Osteocyte (in vitro differentiated cells): ENCODE results near the gene CRLF3. TPM values are rescaled to one million over a fixed set of nuclear protein-coding genes. Genes with fewer than 3 reads are reported as not detected.

Source experiments
- DNase-seq: peaks from one replicate; pipeline ENCODE4 v3.0.0; 2021; ENCODE audit warnings: mixed read lengths; ENCODE audit not compliant: unreplicated experiment; ENCODE audit errors: extremely low spot score
- H3K27ac Mint-ChIP-seq: one replicate; pipeline ENCODE4 v1.8.0; 2021; ENCODE audit warnings: mild to moderate bottlenecking, mixed read lengths; ENCODE audit not compliant: unreplicated experiment
- H3K27me3 Mint-ChIP-seq: one replicate; pipeline ENCODE4 v1.8.0; 2021; ENCODE audit warnings: mixed read lengths; ENCODE audit not compliant: unreplicated experiment
- H3K36me3 Mint-ChIP-seq: one replicate; pipeline ENCODE4 v1.8.0; 2021; ENCODE audit warnings: mixed read lengths; ENCODE audit not compliant: unreplicated experiment
- H3K4me1 Mint-ChIP-seq: one replicate; pipeline ENCODE4 v1.8.0; 2021; ENCODE audit warnings: mixed read lengths; ENCODE audit not compliant: unreplicated experiment
- H3K4me3 Mint-ChIP-seq: one replicate; pipeline ENCODE4 v1.8.0; 2021; ENCODE audit warnings: mild to moderate bottlenecking, moderate library complexity, mixed read lengths; ENCODE audit not compliant: unreplicated experiment
- H3K9me3 Mint-ChIP-seq: one replicate; pipeline ENCODE4 v1.8.0; 2021; ENCODE audit warnings: mixed read lengths; ENCODE audit not compliant: unreplicated experiment
- CTCF ChIP-seq: fragments of 200-600 bp; sonication (generic); IDR thresholded peaks from 2 replicates; pipeline ENCODE4 v1.5.0; 2021; ENCODE audit warnings: antibody characterized with exemption, mild to moderate bottlenecking, moderate library complexity
- total RNA-seq: library from RNA; stranded (reverse); gene quantifications from 2 replicates; pipeline ENCODE4 v1.2.1, GENCODE V29; 2021

CRLF3 gene
- total RNA-seq, 1 donor from 2014 or later, result 8.6 TPM

- H3K9me3 Mint-ChIP-seq, result no peaks in the 10 kb centered on the region
- peaks cover 32% of the 10 kb centered on the region for H3K36me3 Mint-ChIP-seq
- H3K27ac Mint-ChIP-seq, result no peak overlapping the region
- no peaks in the 10 kb centered on the region for H3K27me3 Mint-ChIP-seq
- H3K4me3 Mint-ChIP-seq, result no peak overlapping the region
- TF ChIP-seq CTCF, result no peak
- no peak for DNase-seq
- no peaks in the 10 kb centered on the region for H3K4me1 Mint-ChIP-seq
Observed at GRCh38 chr17:30801671-30802070, 22.8 kb downstream of the CRLF3 start.

GRCh38 chr17:30796016-30796415 lies 28.5 kb downstream of the CRLF3 start:
- DNase-seq, result no peak
- no peaks in the 10 kb centered on the region for H3K27me3 Mint-ChIP-seq
- no peaks in the 10 kb centered on the region for H3K9me3 Mint-ChIP-seq

GRCh38 chr17:30794372-30794771 lies 30.1 kb downstream of the CRLF3 start:
- no peak for TF ChIP-seq CTCF
- DNase-seq, result no peak
- Mint-ChIP-seq H3K4me1 (peaks cover 6% of the 10 kb centered on the region), H3K4me3 (no peak overlapping the region), H3K9me3 (no peaks in the 10 kb centered on the region), H3K36me3 (peaks cover 31% of the 10 kb centered on the region), H3K27ac (no peak overlapping the region), H3K27me3 (no peaks in the 10 kb centered on the region)

More at GRCh38 chr17:30796016-30796415, 28.5 kb downstream of the CRLF3 start:
- Mint-ChIP-seq H3K27ac (no peak overlapping the region), H3K4me1 (no peaks in the 10 kb centered on the region), H3K4me3 (no peak overlapping the region), H3K36me3 (peaks cover 28% of the 10 kb centered on the region)
- TF ChIP-seq CTCF, result no peak

DNA sequence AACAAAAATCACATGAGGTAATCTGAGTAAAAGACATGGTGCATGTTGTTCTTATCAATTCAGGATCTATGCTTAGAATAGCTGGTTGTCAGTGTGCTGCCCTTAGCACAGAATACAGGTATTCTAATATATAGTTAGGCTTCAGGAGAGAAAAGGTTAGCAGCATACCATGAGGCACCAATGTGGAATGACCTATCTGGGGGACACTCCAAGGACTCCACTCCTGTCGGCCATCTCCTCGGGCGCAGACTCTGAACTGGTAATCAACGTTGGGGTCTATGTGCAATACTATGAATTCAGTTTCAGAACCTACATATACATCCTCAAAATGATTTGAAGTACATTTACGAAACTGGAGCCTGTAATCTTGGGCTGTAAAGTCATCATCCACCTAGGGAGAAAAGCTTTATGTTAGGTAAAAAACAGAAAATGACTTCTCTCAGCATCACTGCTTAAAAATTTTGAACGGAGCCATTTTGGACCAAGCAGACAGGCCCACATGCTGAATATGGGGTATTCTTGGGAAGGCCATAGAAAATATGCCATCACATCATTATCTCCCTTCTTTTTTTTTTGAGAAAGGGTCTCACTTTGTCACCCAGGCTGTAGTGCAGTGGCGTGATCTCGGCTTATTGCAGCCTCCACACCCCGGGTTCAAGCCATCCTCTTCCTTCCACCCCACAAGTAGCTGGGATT lies 31.1 kb downstream of the CRLF3 start:
- Mint-ChIP-seq H3K36me3 (peaks cover 36% of the 10 kb centered on the region), H3K27me3 (no peaks in the 10 kb centered on the region), H3K4me1 (peaks cover 12% of the 10 kb centered on the region), H3K9me3 (no peaks in the 10 kb centered on the region), H3K4me3 (no peak overlapping the region), H3K27ac (no peak overlapping the region)
- TF ChIP-seq CTCF, result no peak
- DNase-seq, result no peak

- no peaks in the 10 kb centered on the region for H3K27me3 Mint-ChIP-seq
- H3K9me3 Mint-ChIP-seq, result no peaks in the 10 kb centered on the region
- H3K36me3 Mint-ChIP-seq, result peaks cover 30% of the 10 kb centered on the region
- H3K27ac Mint-ChIP-seq, result peak overlapping the region; percentile 42
- DNase-seq, result no peak
- H3K4me1 Mint-ChIP-seq, result peaks cover 12% of the 10 kb centered on the region
- no peak for TF ChIP-seq CTCF
- no peak overlapping the region for H3K4me3 Mint-ChIP-seq
Observed at GRCh38 chr17:30790279-30790678, 34.2 kb downstream of the CRLF3 start.
